Tibial artery (tissue), 4 donors: Measurements from ENCODE around the gene CABP4.

Experiments used
- DNase-seq, 2 donors: peaks; one replicate each; pipeline ENCODE4 v3.0.0-alpha.2; 2019
- H3K27ac ChIP-seq, 2 donors: fragments of 200-600 bp; sonication (generic) in 1 of 2; 1 replicate in 1 of 2; 2 replicates in 1 of 2; pipeline ENCODE4 v1.5.1; 2018 to 2019; ENCODE audit warnings: mild to moderate bottlenecking in 1 of 2
- H3K27me3 ChIP-seq, 2 donors: fragments of 200-600 bp; sonication (generic) in 1 of 2; one replicate each; pipeline versions ENCODE4 v1.5.1 to v1.6.0; 2016 to 2019
- H3K36me3 ChIP-seq, 3 donors: fragments of 200-600 bp; sonication (generic) in 2 of 3; one replicate each; pipeline ENCODE4 v1.5.1; 2016 to 2019; ENCODE audit warnings: mild to moderate bottlenecking in 2 of 3
- H3K4me1 ChIP-seq, 4 donors: fragments of 200-600 bp; sonication (generic) in 2 of 4; 1 replicate in 3 of 4; 2 replicates in 1 of 4; pipeline ENCODE4 v1.5.1; 2016 to 2019
- H3K4me3 ChIP-seq, 2 donors: fragments of 200-600 bp; sonication (generic) in 1 of 2; 1 replicate in 1 of 2; 2 replicates in 1 of 2; pipeline ENCODE4 v1.5.1; 2018 to 2019; ENCODE audit warnings: mild to moderate bottlenecking in 2 of 2
- H3K9me3 ChIP-seq, 3 donors: fragments of 200-600 bp; sonication (generic) in 1 of 3; one replicate each; pipeline ENCODE4 v1.5.1; 2016 to 2019
- CTCF ChIP-seq, 2 experiments: fragments of 200-600 bp in 1 of 2; fragments of 450-650 bp in 1 of 2; IDR thresholded peaks; one replicate each; pipeline ENCODE4 v1.5.1; 2017 to 2019; ENCODE audit warnings: antibody characterized with exemption in 2 of 2, mild to moderate bottlenecking in 1 of 2, moderate library complexity in 1 of 2
- intact Hi-C: fragments of 100-400 bp; cut with DNase I; formaldehyde crosslinking; loops from one replicate; pipeline ENCODE4 v1.15.0; 2023; ENCODE audit warnings: low total_unique reads

The CABP4 gene

GRCh38 chr11:67453816-67454732, 1.1 kb upstream of the CABP4 start:
- Histone ChIP-seq H3K27ac (no peak overlapping the region), H3K36me3 (no peaks in the 10 kb centered on the region), H3K9me3 (no peaks in the 10 kb centered on the region), H3K4me3 (no peak overlapping the region), H3K4me1 (no peaks in the 10 kb centered on the region), H3K27me3 (no peaks in the 10 kb centered on the region)
- no peak for TF ChIP-seq CTCF (IDR thresholded peaks at IDR 0.05)
- DNase-seq: no peak
- intact Hi-C loops: no loop called here

GRCh38 chr11:67456068-67456705, 1.0 kb downstream of the CABP4 start:
- intact Hi-C loops: no loop called here
- TF ChIP-seq CTCF (IDR thresholded peaks at IDR 0.05): no peak
- peak in 1 of 2 donors; percentile 58 for DNase-seq
- Histone ChIP-seq H3K27ac (no peak overlapping the region), H3K4me1 (no peaks in the 10 kb centered on the region), H3K9me3 (no peaks in the 10 kb centered on the region), H3K27me3 (no peaks in the 10 kb centered on the region), H3K4me3 (no peak overlapping the region), H3K36me3 (no peaks in the 10 kb centered on the region)

GRCh38 chr11:67457453-67457852, 2.3 kb downstream of the CABP4 start:
- Histone ChIP-seq H3K27me3 (no peaks in the 10 kb centered on the region), H3K27ac (no peak overlapping the region), H3K4me3 (no peak overlapping the region), H3K36me3 (no peaks in the 10 kb centered on the region), H3K4me1 (no peaks in the 10 kb centered on the region), H3K9me3 (no peaks in the 10 kb centered on the region)
- DNase-seq: no peak
- intact Hi-C loops: no loop called here
- TF ChIP-seq CTCF (IDR thresholded peaks at IDR 0.05): no peak

GRCh38 chr11:67458266-67458665, 3.1 kb downstream of the CABP4 start:
- no peak for TF ChIP-seq CTCF (IDR thresholded peaks at IDR 0.05)
- Histone ChIP-seq H3K9me3 (no peaks in the 10 kb centered on the region), H3K27me3 (no peaks in the 10 kb centered on the region), H3K27ac (no peak overlapping the region), H3K36me3 (no peaks in the 10 kb centered on the region), H3K4me3 (no peak overlapping the region), H3K4me1 (peaks cover 0 to under 1% (median 0%) of the 10 kb centered on the region in 4 donors)
- intact Hi-C loops: no loop called here
- peak in 1 of 2 donors; percentile 54 for DNase-seq

- TF ChIP-seq CTCF (IDR thresholded peaks at IDR 0.05): no peak
- intact Hi-C loops: no loop called here
- Histone ChIP-seq H3K4me1 (peaks cover 0 to 41% (median 30%) of the 10 kb centered on the region in 4 donors), H3K27me3 (no peaks in the 10 kb centered on the region), H3K27ac (peak overlapping the region; percentile 95 to 97), H3K4me3 (no peak overlapping the region), H3K9me3 (no peaks in the 10 kb centered on the region), H3K36me3 (no peaks in the 10 kb centered on the region)
- peak in 1 of 2 donors; percentile 59 for DNase-seq
Observed at GRCh38 chr11:67463186-67463585, 8.0 kb downstream of the CABP4 start.
